Neural progenitor cell (in vitro differentiated cells): Measurements from ENCODE around the gene NDUFV1. TPM values are rescaled to one million over a fixed set of nuclear protein-coding genes. Genes with fewer than 3 reads are reported as not detected.
A peak's percentile ranks its signal among the peaks of the same experiment; 100 is the strongest.
"Not testable (repeated sequence)": the region's sequence is repeated elsewhere in the genome, so short reads cannot be mapped to it uniquely, and the experiment has no call there.

Source experiments
- DNase-seq: peaks from one replicate; pipeline ENCODE4 v3.0.0-alpha.2; 2016; ENCODE audit warnings: low spot score
- H2AFZ ChIP-seq: fragments of 200-600 bp; sonication (generic); replicated peaks from 2 replicates; pipeline ENCODE4 v1.6.1; 2016; ENCODE audit warnings: antibody characterized with exemption
- H3F3A ChIP-seq: fragments of 200-600 bp; sonication (generic); 2 replicates; pipeline ENCODE4 v1.6.1; 2016; ENCODE audit warnings: antibody characterized with exemption, low read depth
- H3K27ac ChIP-seq: fragments of 200-600 bp; sonication (generic); 2 replicates; pipeline ENCODE4 v1.5.1; 2016; ENCODE audit warnings: mild to moderate bottlenecking
- H3K27me3 ChIP-seq: fragments of 200-600 bp; sonication (generic); 2 replicates; pipeline ENCODE4 v1.6.1; 2016; ENCODE audit warnings: mild to moderate bottlenecking, moderate library complexity
- H3K36me3 ChIP-seq: fragments of 200-600 bp; sonication (generic); 2 replicates; pipeline ENCODE4 v1.5.1; 2016
- H3K4me1 ChIP-seq: fragments of 200-600 bp; sonication (generic); 2 replicates; pipeline ENCODE4 v1.6.1; 2016; ENCODE audit warnings: mixed run types
- H3K4me2 ChIP-seq: fragments of 200-600 bp; sonication (generic); 2 replicates; pipeline ENCODE4 v1.6.1; 2016
- H3K4me3 ChIP-seq: fragments of 200-600 bp; sonication (generic); 2 replicates; pipeline ENCODE4 v1.5.1; 2016
- H3K79me2 ChIP-seq: fragments of 200-600 bp; sonication (generic); 2 replicates; pipeline ENCODE4 v1.6.1; 2016; ENCODE audit warnings: low read depth
- H3K9ac ChIP-seq: fragments of 200-600 bp; sonication (generic); 2 replicates; pipeline ENCODE4 v1.6.1; 2016
- H3K9me3 ChIP-seq: fragments of 200-600 bp; sonication (generic); 2 replicates; pipeline ENCODE4 v1.5.1; 2016; ENCODE audit warnings: low read depth
- H4K20me1 ChIP-seq: fragments of 200-600 bp; sonication (generic); 2 replicates; pipeline ENCODE4 v1.6.1; 2016; ENCODE audit warnings: low read depth
- H3K27ac Mint-ChIP-seq: 3 replicates; pipeline ENCODE4 v1.8.0; 2021; ENCODE audit warnings: mixed read lengths
- H3K27me3 Mint-ChIP-seq: 2 replicates; pipeline ENCODE4 v1.8.0; 2022; ENCODE audit warnings: low read depth, mild to moderate bottlenecking, inconsistent platforms, moderate library complexity, mixed read lengths; ENCODE audit not compliant: insufficient read depth
- H3K36me3 Mint-ChIP-seq: 3 replicates; pipeline ENCODE4 v1.8.0; 2021; ENCODE audit warnings: mixed read lengths
- H3K4me1 Mint-ChIP-seq: 3 replicates; pipeline ENCODE4 v1.8.0; 2021; ENCODE audit warnings: mixed read lengths
- H3K4me3 Mint-ChIP-seq: 3 replicates; pipeline ENCODE4 v1.8.0; 2021; ENCODE audit warnings: mild to moderate bottlenecking, moderate library complexity, mixed read lengths
- H3K9me3 Mint-ChIP-seq: 3 replicates; pipeline ENCODE4 v1.8.0; 2020; ENCODE audit warnings: mixed read lengths
- CTCF ChIP-seq: fragments of 200-600 bp; sonication (generic); IDR thresholded peaks from 2 replicates; pipeline ENCODE4 v1.5.1; 2017; ENCODE audit warnings: antibody characterized with exemption, mild to moderate bottlenecking
- small RNA-seq: library from RNA; depleted of rRNA; stranded (forward); fragments of <200 nt; gene quantifications from one replicate; pipeline ENCODE3, GENCODE V24; 2015
- total RNA-seq: library from RNA; depleted of rRNA; stranded (reverse); fragments of >200 nt; gene quantifications from 2 replicates; pipeline ENCODE4 v1.2.3, GENCODE V29; 2015; ENCODE audit warnings: low replicate concordance

NDUFV1 gene
- total RNA-seq, 1 donor from 2014 or later, result 71.0 TPM

- H3K27ac ChIP-seq, H3K4me1 ChIP-seq, H3K79me2 ChIP-seq, H2AFZ ChIP-seq, H3F3A ChIP-seq, H3K4me3 Mint-ChIP-seq, H3K36me3 ChIP-seq, H3K27me3 Mint-ChIP-seq, H3K9ac ChIP-seq, H3K4me2 ChIP-seq, H3K4me3 ChIP-seq, H4K20me1 ChIP-seq, H3K9me3 ChIP-seq, H3K36me3 Mint-ChIP-seq, DNase-seq, H3K4me1 Mint-ChIP-seq, H3K27me3 ChIP-seq, H3K27ac Mint-ChIP-seq: not testable (repeated sequence)
- H3K9me3 Mint-ChIP-seq, result peaks cover 13% of the 10 kb centered on the region
- TF ChIP-seq CTCF, result peak; percentile 7
These were observed 53.0 kb downstream of the NDUFV1 start for GRCh38 chr11:67659651-67660165.

GRCh38 chr11:67660752-67661151 is 54.0 kb downstream of the NDUFV1 start:
- not testable (repeated sequence) for H3F3A ChIP-seq, H3K79me2 ChIP-seq, H3K27ac Mint-ChIP-seq, H4K20me1 ChIP-seq, H3K36me3 Mint-ChIP-seq, H3K4me1 ChIP-seq, H3K27ac ChIP-seq, H3K36me3 ChIP-seq, H3K27me3 ChIP-seq, H3K4me3 ChIP-seq, H3K9me3 ChIP-seq, H3K4me3 Mint-ChIP-seq, H3K4me2 ChIP-seq, H2AFZ ChIP-seq, H3K4me1 Mint-ChIP-seq, H3K27me3 Mint-ChIP-seq, DNase-seq, H3K9ac ChIP-seq
- peaks cover 10% of the 10 kb centered on the region for H3K9me3 Mint-ChIP-seq

Small RNAs within 50 kb of the gene (small RNA-seq; reads per million reads assigned to genes)
- gene AP003385.3, result not detected

Other genes with a start within 250 kb of the NDUFV1 start
- gene CLCF1, start 233.3 kb upstream of the NDUFV1 start, total RNA-seq, result 2.0 and 3.7 TPM in 2 replicates
- 10.4 and 37.5 TPM in 2 replicates for gene RAD9A, start 214.9 kb upstream of the NDUFV1 start, total RNA-seq
- 102 and 189 TPM in 2 replicates for gene PPP1CA, start 205.1 kb upstream of the NDUFV1 start, total RNA-seq
- gene TBC1D10C, start 202.9 kb upstream of the NDUFV1 start, total RNA-seq, result 0.15 and 1.1 TPM in 2 replicates
- gene CARNS1, start 191.3 kb upstream of the NDUFV1 start, total RNA-seq, result 0.22 and 0.52 TPM in 2 replicates
- 23.7 and 51.3 TPM in 2 replicates for gene RPS6KB2, start 178.4 kb upstream of the NDUFV1 start, total RNA-seq
- 1.1 TPM in 1 of 2 replicates, not detected in the other for gene PTPRCAP, start 169.3 kb upstream of the NDUFV1 start, total RNA-seq
- gene CORO1B, start 163.5 kb upstream of the NDUFV1 start, total RNA-seq, result 25.5 and 68.4 TPM in 2 replicates
- not detected in 2 replicates for gene GPR152, start 154.2 kb upstream of the NDUFV1 start, total RNA-seq
- not detected in 2 replicates for gene CABP4, start 151.6 kb upstream of the NDUFV1 start, total RNA-seq
- gene TMEM134, start 137.7 kb upstream of the NDUFV1 start, total RNA-seq, result 68.1 and 88.8 TPM in 2 replicates
- gene AIP, start 123.9 kb upstream of the NDUFV1 start, total RNA-seq, result 20.3 and 38.5 TPM in 2 replicates
- gene PITPNM1, start 101.6 kb upstream of the NDUFV1 start, total RNA-seq, result 7.7 and 32.8 TPM in 2 replicates
- 2.1 and 17.1 TPM in 2 replicates for gene CDK2AP2, start 98.8 kb upstream of the NDUFV1 start, total RNA-seq
- gene CABP2, start 83.5 kb upstream of the NDUFV1 start, total RNA-seq, result not detected in 2 replicates
- gene GSTP1, start 23.1 kb upstream of the NDUFV1 start, total RNA-seq, result 436 and 1,035 TPM in 2 replicates
- gene NUDT8, start 23.0 kb downstream of the NDUFV1 start, total RNA-seq, result 1.6 and 4.1 TPM in 2 replicates
- not detected in 2 replicates for gene TBX10, start 32.8 kb downstream of the NDUFV1 start, total RNA-seq
- gene ACY3, start 43.8 kb downstream of the NDUFV1 start, total RNA-seq, result not detected in 2 replicates
- not detected in 2 replicates for gene ALDH3B2, start 67.7 kb downstream of the NDUFV1 start, total RNA-seq